ENCODE results near the gene GNG3. TPM values are rescaled to one million over a fixed set of nuclear protein-coding genes. Genes with fewer than 3 reads are reported as not detected.
A peak's percentile ranks its signal among the peaks of the same experiment; 100 is the strongest.

Gene GNG3
- total and polyA plus RNA-seq, 2 of the 8 experiments (the other 6 are each of a cell fraction or from before 2014, with no cell fraction given), result 4.9 to 12.1 TPM

- TF ChIP-seq CHD7 (IDR thresholded peaks at IDR 0.05; ENCODE audit: insufficient replicate concordance, low read length), result no peak
- TF ChIP-seq CTBP2 (IDR thresholded peaks at IDR 0.05; ENCODE audit: borderline replicate concordance, insufficient read depth, insufficient read length, low read length), result no peak
- no peak for TF ChIP-seq CHD1 (IDR thresholded peaks at IDR 0.05; ENCODE audit: low read depth, low read length)
- TF ChIP-seq RBBP5 (IDR thresholded peaks at IDR 0.05; ENCODE audit: borderline replicate concordance, low read depth, low read length), result no peak
- no peak for TF ChIP-seq TAF7 (optimal IDR thresholded peaks at IDR 0.05; ENCODE audit: borderline replicate concordance, low read depth, low read length)
- no peak for TF ChIP-seq RFX5 (IDR thresholded peaks at IDR 0.05; ENCODE audit: borderline replicate concordance, low read depth, low read length)
- peak; percentile 57 to 81 for TF ChIP-seq POLR2A (IDR thresholded peaks at IDR 0.05; ENCODE audit: control extremely low read depth in 1 of 2, low read depth in 2 of 2, low read length in 2 of 2)
- TF ChIP-seq POLR2AphosphoS5 (IDR thresholded peaks at IDR 0.05; ENCODE audit: low read depth, low read length), result peak; percentile 66; the same call in 1 of the 2 replicates
- no peak for TF ChIP-seq USF2 (IDR thresholded peaks at IDR 0.05; ENCODE audit: low read length)
- TF ChIP-seq CBX8 (IDR thresholded peaks at IDR 0.05; ENCODE audit: borderline replicate concordance, low read depth, low read length), result no peak
Measured at GRCh38 chr11:62666259-62666926, 41.1 kb upstream of the GNG3 start (continued).
